RWPE2 (cell line): ENCODE data around the gene UNC13A.

Source experiments
- ATAC-seq: fragments of 200-7000 bp; cut with Tn5 transposase; 3 replicates; pipeline ENCODE4 v1.9.1; 2021; ENCODE audit warnings: low read depth
- DNase-seq: peaks from one replicate; pipeline ENCODE4 v3.0.0-alpha.2; 2020; ENCODE audit warnings: low spot score
- H3K27ac ChIP-seq: fragments of 450-650 bp; 2 replicates; pipeline ENCODE4 v1.5.1; 2017; ENCODE audit warnings: mild to moderate bottlenecking; ENCODE audit not compliant: poor library complexity, severe bottlenecking
- H3K27me3 ChIP-seq: fragments of 250-450 bp; sonication (Bioruptor Pico); 2 replicates; pipeline ENCODE4 v1.5.1; 2021; ENCODE audit warnings: mild to moderate bottlenecking, moderate library complexity; ENCODE audit not compliant: insufficient read depth, poor library complexity, severe bottlenecking
- H3K36me3 ChIP-seq: fragments of 250-450 bp; sonication (Bioruptor Pico); 2 replicates; pipeline ENCODE4 v1.5.1; 2020; ENCODE audit warnings: low read depth, mild to moderate bottlenecking, moderate library complexity
- H3K4me1 ChIP-seq: fragments of 250-450 bp; sonication (Bioruptor Pico); 2 replicates; pipeline ENCODE4 v1.5.1; 2021; ENCODE audit warnings: mild to moderate bottlenecking, moderate library complexity; ENCODE audit not compliant: insufficient read depth, poor library complexity, severe bottlenecking
- H3K4me3 ChIP-seq: fragments of 250-450 bp; sonication (Bioruptor Pico); 2 replicates; pipeline ENCODE4 v1.5.1; 2021; ENCODE audit warnings: mild to moderate bottlenecking, moderate library complexity; ENCODE audit not compliant: severe bottlenecking
- H3K9me3 ChIP-seq: fragments of 250-450 bp; sonication (Bioruptor Pico); 2 replicates; pipeline ENCODE4 v1.5.1; 2021; ENCODE audit warnings: mild to moderate bottlenecking, moderate library complexity; ENCODE audit not compliant: severe bottlenecking
- TF ChIP-seq, protein P1 (sequence below): fragments of 450-650 bp; IDR thresholded peaks from one replicate; pipeline ENCODE4 v1.5.1; 2017; ENCODE audit warnings: mild to moderate bottlenecking, moderate library complexity; ENCODE audit not compliant: poor library complexity, severe bottlenecking

UNC13A gene

DNA sequence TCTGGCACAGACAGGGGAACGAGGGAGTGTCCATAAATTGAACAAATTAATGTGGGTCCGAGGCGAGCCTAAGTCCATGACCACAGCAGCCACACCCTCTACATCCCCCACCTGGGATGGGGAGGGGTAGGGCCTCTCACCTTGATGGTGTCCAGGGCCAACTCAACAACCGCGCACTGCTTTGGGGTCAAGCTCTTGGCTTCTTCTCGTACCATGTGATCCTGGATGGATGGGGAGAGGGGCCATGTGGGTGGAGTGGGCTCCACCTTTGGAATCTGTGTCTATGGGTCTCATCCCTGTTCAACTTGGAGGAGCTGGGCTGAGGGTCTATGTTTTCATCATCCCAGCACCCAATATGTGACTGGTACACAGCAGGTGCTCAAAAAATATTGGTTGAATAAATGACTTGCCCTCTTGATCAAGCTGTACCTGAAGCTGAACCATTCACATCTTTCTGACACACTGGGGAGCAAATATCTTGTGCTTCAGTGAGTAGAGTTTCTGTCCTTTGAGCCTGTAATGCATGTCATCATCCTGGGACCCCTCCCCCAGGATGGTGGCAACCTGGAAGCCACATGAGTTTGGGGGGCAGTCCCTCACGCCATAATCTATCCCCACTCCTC lies 69.8 kb downstream of the UNC13A start:
- Histone ChIP-seq H3K27me3 (no peaks in the 10 kb centered on the region), H3K4me3 (no peak overlapping the region), H3K27ac (no peak overlapping the region), H3K4me1 (no peaks in the 10 kb centered on the region), H3K36me3 (no peaks in the 10 kb centered on the region), H3K9me3 (no peaks in the 10 kb centered on the region)
- no peak for ATAC-seq
- DNase-seq, result no peak
- TF ChIP-seq, protein P1, sequence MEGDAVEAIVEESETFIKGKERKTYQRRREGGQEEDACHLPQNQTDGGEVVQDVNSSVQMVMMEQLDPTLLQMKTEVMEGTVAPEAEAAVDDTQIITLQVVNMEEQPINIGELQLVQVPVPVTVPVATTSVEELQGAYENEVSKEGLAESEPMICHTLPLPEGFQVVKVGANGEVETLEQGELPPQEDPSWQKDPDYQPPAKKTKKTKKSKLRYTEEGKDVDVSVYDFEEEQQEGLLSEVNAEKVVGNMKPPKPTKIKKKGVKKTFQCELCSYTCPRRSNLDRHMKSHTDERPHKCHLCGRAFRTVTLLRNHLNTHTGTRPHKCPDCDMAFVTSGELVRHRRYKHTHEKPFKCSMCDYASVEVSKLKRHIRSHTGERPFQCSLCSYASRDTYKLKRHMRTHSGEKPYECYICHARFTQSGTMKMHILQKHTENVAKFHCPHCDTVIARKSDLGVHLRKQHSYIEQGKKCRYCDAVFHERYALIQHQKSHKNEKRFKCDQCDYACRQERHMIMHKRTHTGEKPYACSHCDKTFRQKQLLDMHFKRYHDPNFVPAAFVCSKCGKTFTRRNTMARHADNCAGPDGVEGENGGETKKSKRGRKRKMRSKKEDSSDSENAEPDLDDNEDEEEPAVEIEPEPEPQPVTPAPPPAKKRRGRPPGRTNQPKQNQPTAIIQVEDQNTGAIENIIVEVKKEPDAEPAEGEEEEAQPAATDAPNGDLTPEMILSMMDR, result no peak

DNA sequence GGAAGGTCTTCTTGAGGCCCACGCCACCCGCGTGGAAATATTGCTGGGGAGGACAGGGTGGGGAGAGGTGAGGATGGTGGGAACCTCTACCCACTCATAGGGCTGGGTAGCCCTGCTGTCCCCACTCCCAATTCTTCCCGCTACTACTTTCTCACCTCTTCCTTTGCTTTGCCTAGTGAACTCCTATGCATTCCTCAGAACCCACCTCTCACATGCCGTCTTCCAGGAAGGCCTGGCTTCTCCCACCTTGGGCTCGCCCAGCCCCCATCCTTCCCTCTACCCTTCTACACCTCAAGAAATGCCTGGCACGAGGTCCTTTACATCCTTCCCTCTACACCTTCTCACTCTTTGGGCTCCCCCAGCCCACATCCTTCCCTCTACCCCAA lies 70.4 kb downstream of the UNC13A start:
- Histone ChIP-seq H3K4me3 (no peak overlapping the region), H3K27me3 (no peaks in the 10 kb centered on the region), H3K9me3 (no peaks in the 10 kb centered on the region), H3K27ac (no peak overlapping the region), H3K4me1 (no peaks in the 10 kb centered on the region), H3K36me3 (no peaks in the 10 kb centered on the region)
- ATAC-seq, result no peak
- TF ChIP-seq, protein P1, result no peak
- DNase-seq, result no peak

DNA sequence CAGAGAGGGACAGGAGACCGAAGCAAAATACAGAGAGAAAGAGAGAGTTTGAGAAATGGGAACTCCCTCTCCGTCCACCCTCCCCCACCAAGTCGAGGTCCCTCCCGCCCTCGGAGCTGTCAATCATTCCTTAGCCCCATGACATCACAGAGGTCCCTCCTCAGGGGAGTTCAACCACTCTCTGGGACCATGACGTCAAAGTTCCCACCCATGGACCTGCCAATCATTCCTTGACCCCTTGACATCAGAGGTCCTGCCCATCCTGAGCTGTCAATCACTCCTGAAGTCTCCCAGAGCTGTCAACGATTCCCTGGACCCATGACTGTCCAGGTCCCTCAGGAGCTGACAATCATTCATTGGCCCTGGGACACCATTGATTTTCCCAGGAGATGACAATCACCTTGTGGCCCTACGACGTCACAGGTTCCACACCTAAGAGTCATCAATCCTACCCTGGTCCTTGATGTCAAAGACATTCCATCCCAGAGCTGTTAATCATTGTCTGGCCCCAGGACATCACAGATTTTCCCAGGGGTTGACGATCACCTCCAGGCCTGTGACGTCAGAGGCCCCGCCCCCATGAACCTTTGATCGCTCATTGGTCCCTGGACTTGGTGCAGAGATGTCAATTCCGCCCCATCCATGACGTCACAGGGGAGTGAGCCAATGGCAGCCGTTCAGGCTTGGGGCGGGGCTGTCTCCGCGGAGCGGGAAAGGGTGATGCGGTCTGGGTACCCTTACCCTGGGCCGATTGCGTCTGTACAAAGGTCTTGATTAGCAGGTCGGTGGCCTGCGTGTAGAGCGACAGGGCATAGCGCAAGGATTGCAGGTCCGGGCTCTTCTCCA lies 71.0 kb downstream of the UNC13A start:
- ATAC-seq (no peak), DNase-seq (no peak)
- Histone ChIP-seq H3K36me3 (no peaks in the 10 kb centered on the region), H3K4me3 (no peak overlapping the region), H3K9me3 (no peaks in the 10 kb centered on the region), H3K27me3 (no peaks in the 10 kb centered on the region), H3K27ac (no peak overlapping the region), H3K4me1 (no peaks in the 10 kb centered on the region)
- TF ChIP-seq, protein P1, result no peak

DNA sequence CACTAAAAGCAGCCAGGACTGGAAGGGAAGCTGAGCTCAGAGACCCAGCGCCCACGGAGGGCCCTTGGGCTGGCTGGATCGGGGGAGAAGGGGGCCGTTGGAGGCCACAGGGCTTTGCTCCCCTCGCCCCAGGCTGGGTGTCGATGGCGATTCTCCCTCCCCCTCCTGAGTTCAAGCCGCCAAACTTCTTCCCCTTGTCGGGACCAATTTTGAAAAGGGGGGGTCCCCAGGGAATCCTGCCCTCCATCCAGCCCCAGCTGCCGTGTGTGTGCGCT lies 71.5 kb downstream of the UNC13A start:
- ATAC-seq (no peak), DNase-seq (no peak)
- H3K4me3 ChIP-seq, result no peak overlapping the region
- H3K27ac ChIP-seq, result no peak overlapping the region
- no peaks in the 10 kb centered on the region for H3K27me3 ChIP-seq
- TF ChIP-seq, protein P1, result no peak
- H3K4me1 ChIP-seq, result no peaks in the 10 kb centered on the region
- H3K9me3 ChIP-seq, result no peaks in the 10 kb centered on the region
- no peaks in the 10 kb centered on the region for H3K36me3 ChIP-seq
